Activated B cell treated with CpG ODN at 0.5 μM for 24 hours (primary cell): Measurements from ENCODE around the gene RCAN3. TPM values are rescaled to one million over a fixed set of nuclear protein-coding genes. Genes with fewer than 3 reads are reported as not detected.
A peak's percentile ranks its signal among the peaks of the same experiment; 100 is the strongest.

Source experiments
- ATAC-seq: fragments of 200-7000 bp; cut with Tn5 transposase; one replicate; pipeline ENCODE4 v1.10.0; 2021; ENCODE audit warnings: low read depth, mild to moderate bottlenecking, moderate library complexity
- CTCF ChIA-PET: fragments of 350-600 bp; sonication (Branson Sonifier 250); formaldehyde crosslinking; loops from one replicate; lab custom pipeline; 2021; ENCODE audit warnings: antibody characterized with exemption; lab: Charles Lee
- POLR2A ChIA-PET: fragments of 350-600 bp; sonication (Branson Sonifier 250); formaldehyde crosslinking; loops from one replicate; lab custom pipeline; 2021; ENCODE audit warnings: antibody characterized with exemption; lab: Charles Lee
- DNase-seq: peaks from one replicate; pipeline ENCODE4 v3.0.0; 2022
- H3K27ac Mint-ChIP-seq: one replicate; pipeline ENCODE4 v1.8.0; 2020; ENCODE audit warnings: mixed read lengths
- H3K27me3 Mint-ChIP-seq: one replicate; pipeline ENCODE4 v1.8.0; 2021; ENCODE audit warnings: mixed read lengths
- H3K36me3 Mint-ChIP-seq: one replicate; pipeline ENCODE4 v1.8.0; 2021; ENCODE audit warnings: low read depth, mixed read lengths
- H3K4me1 Mint-ChIP-seq: one replicate; pipeline ENCODE4 v1.8.0; 2021; ENCODE audit warnings: mixed read lengths
- H3K4me3 Mint-ChIP-seq: one replicate; pipeline ENCODE4 v1.8.0; 2020; ENCODE audit warnings: mild to moderate bottlenecking, mixed read lengths
- H3K9me3 Mint-ChIP-seq: one replicate; pipeline ENCODE4 v1.8.0; 2020; ENCODE audit warnings: mixed read lengths
- intact Hi-C: fragments of 100-400 bp; cut with micrococcal nuclease; formaldehyde crosslinking; loops from one replicate; pipeline ENCODE4 v1.15.1; 2024
- total RNA-seq: library from RNA; stranded (reverse); gene quantifications from 2 replicates; pipeline ENCODE4 v1.2.3, GENCODE V29; 2022
- TF ChIP-seq, protein P1 (sequence below): fragments of 200-600 bp; IDR thresholded peaks from one replicate; pipeline ENCODE4 v1.8.0; 2022; ENCODE audit warnings: antibody characterized with exemption, mild to moderate bottlenecking

RCAN3 gene
- total RNA-seq, 1 donor from 2014 or later, result 23.6 TPM

DNA sequence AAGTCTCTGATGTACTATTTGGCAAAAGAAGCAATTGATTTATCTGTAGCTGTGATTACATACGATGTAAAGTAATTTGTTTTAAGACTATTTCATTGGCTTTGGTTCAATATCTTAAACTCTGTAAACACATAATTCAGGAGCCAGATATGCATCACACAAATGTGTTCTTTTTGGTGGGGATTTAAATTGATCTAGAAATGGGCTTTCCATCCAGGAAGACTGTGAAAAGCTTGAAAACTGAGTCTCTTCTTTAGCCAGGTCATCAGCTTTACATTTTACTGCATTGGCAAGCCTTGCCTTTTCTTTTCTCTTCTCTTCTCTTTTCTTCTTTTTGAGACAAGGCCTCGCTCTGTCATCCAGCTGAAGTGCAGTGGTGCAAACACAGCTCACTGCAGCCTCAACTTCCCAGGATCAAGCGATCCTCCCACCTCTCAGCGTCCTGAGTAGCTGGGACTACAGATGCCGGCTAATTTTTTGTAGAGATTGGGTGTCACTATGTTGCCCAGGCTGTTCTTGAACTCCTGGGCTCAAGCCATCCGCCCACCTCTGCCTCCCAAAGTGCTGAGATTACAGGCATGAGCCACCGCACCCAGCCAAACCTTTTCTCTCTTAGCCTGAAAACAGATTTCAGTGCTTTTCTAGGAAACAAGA, 1.4 kb downstream of the RCAN3 start:
- ATAC-seq (no peak), DNase-seq (no peak)
- Mint-ChIP-seq H3K9me3 (no peaks in the 10 kb centered on the region), H3K27ac (peak overlapping the region; percentile 89), H3K36me3 (peaks cover 15% of the 10 kb centered on the region), H3K27me3 (no peaks in the 10 kb centered on the region), H3K4me1 (peaks cover 55% of the 10 kb centered on the region), H3K4me3 (peak overlapping the region; percentile 90)
- CTCF ChIA-PET, result interaction anchor here (0.9 to 2.1 kb wide), 4 partner anchors 22 to 88 kb away, joined by 3 to 9 read pairs (median 8); partner anchors contain the start of gene NIPAL3
- TF ChIP-seq, protein P1, sequence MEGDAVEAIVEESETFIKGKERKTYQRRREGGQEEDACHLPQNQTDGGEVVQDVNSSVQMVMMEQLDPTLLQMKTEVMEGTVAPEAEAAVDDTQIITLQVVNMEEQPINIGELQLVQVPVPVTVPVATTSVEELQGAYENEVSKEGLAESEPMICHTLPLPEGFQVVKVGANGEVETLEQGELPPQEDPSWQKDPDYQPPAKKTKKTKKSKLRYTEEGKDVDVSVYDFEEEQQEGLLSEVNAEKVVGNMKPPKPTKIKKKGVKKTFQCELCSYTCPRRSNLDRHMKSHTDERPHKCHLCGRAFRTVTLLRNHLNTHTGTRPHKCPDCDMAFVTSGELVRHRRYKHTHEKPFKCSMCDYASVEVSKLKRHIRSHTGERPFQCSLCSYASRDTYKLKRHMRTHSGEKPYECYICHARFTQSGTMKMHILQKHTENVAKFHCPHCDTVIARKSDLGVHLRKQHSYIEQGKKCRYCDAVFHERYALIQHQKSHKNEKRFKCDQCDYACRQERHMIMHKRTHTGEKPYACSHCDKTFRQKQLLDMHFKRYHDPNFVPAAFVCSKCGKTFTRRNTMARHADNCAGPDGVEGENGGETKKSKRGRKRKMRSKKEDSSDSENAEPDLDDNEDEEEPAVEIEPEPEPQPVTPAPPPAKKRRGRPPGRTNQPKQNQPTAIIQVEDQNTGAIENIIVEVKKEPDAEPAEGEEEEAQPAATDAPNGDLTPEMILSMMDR, result no peak
- POLR2A ChIA-PET, result interaction anchor here (0.6 to 4.0 kb wide), 4 partner anchors 8 to 312 kb away, joined by 3 to 42 read pairs (median 4); no protein-coding TSS in a partner anchor
- intact Hi-C loops, result loop anchor here (2.0 to 10.0 kb wide), 4 partner anchors 139 to 423 kb away; partner anchors contain the start of genes CLIC4 and SRRM1

DNA sequence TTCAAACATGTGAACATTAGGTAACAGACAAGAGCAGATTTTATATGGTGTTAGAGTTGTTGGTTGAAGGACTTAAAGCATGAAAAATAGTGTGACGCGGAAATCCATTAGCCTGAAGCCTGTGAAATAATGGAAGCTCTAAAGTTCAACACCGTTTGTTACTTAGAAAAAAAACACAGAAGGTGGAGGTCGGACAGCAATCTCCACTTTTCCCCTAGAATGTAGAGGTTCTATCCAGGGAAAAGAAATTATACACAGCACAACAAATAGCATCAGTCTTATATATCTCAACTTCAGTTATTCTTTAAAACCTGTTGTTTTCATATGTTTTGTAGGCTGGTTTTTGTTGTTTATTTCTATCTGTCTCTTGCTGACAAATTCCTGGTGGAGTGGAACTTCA, 1.9 kb downstream of the RCAN3 start:
- Mint-ChIP-seq H3K9me3 (no peaks in the 10 kb centered on the region), H3K27ac (no peak overlapping the region), H3K4me1 (peaks cover 59% of the 10 kb centered on the region), H3K36me3 (peaks cover 21% of the 10 kb centered on the region), H3K4me3 (peak overlapping the region; percentile 90), H3K27me3 (no peaks in the 10 kb centered on the region)
- DNase-seq (no peak), ATAC-seq (no peak)
- CTCF ChIA-PET, result interaction anchor here (0.9 to 2.1 kb wide), 4 partner anchors 22 to 89 kb away, joined by 3 to 9 read pairs (median 8); partner anchors contain the start of gene NIPAL3
- intact Hi-C loops, result loop anchor here (5.0 to 10.0 kb wide), 2 partner anchors 240 to 423 kb away; partner anchors contain the start of gene CLIC4
- POLR2A ChIA-PET, result interaction anchor here (0.7 to 1.0 kb wide), 2 partner anchors 23 to 182 kb away, joined by 5 to 13 read pairs; no protein-coding TSS in a partner anchor
- TF ChIP-seq, protein P1, result no peak

DNA sequence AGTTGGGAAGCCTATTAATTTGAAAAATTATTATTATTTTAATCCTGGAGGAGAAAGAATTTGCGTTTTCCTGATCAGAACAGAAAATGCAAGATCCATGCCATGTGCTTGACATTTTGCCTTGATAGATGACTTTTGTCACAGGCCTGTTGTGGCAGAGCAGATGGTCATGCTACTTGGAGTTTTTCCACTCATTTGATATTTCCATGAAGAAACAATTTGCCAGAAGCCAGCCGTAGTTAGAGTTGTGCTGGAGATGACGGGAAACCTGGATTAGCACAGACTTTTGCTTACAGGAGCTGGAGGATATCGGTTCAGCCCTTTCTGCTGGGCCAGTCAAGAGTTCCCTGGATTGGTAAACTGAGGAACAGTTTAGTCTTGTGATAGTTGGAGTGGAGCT, 3.2 kb downstream of the RCAN3 start:
- peaks cover 25% of the 10 kb centered on the region for H3K36me3 Mint-ChIP-seq
- no peak for DNase-seq
- TF ChIP-seq, protein P1, result no peak

DNA sequence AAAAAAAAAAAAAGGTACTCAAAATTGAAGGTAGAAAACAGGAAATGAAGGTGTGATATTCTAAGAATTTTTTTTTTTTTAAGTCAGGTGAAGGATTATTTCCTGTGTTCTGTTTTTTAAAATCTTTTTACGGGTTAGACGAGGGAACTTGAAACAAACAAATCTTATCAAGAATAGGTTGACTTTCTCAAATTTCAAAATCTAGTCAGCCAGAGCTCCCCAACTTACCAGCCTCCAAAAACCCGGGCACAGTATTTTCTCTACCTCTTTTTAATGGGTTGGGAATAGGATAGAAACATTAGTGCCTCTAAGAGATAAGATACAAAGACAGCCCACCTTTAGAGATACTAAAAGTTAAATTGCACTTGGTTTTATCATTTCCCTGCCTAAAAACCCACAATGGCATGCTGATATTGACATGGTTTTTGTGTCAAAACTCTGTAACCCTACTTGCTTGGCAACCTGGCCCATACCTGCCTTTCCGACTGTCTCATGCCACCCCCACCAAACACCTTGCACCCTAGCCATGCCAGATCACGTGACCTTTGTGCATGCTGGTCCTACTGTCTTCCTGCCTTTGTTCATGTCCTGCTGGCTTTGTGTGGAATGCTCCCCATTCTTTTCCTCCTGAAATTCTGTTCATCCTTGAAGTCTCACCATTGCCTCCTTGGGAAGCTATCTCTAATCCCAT, 4.2 kb downstream of the RCAN3 start:
- ATAC-seq, result no peak
- no peak for DNase-seq

More for the DNA sequence above, 3.2 kb downstream of the RCAN3 start:
- H3K4me3 Mint-ChIP-seq, result no peak overlapping the region
- H3K27me3 Mint-ChIP-seq, result no peaks in the 10 kb centered on the region
- intact Hi-C loops, result loop anchor here (10.0 kb wide), 1 partner anchor 239 kb away; the partner anchor contains the start of gene CLIC4
- H3K9me3 Mint-ChIP-seq, result no peaks in the 10 kb centered on the region
- no peak overlapping the region for H3K27ac Mint-ChIP-seq
- CTCF ChIA-PET, result interaction anchor here (2.1 kb wide), 1 partner anchor 90 kb away, joined by 9 read pairs; the partner anchor contains the start of gene NIPAL3
- H3K4me1 Mint-ChIP-seq, result peaks cover 58% of the 10 kb centered on the region
- ATAC-seq, result no peak
- POLR2A ChIA-PET, result interaction anchor here (0.7 kb wide), 1 partner anchor 25 kb away, joined by 3 read pairs; no protein-coding TSS in a partner anchor

More for the DNA sequence above, 4.2 kb downstream of the RCAN3 start:
- POLR2A ChIA-PET, result interaction anchor here (0.6 to 0.7 kb wide), 3 partner anchors 19 to 80 kb away, joined by 3 to 6 read pairs (median 5); no protein-coding TSS in a partner anchor
- intact Hi-C loops, result loop anchor here (10.0 kb wide), 1 partner anchor 238 kb away; the partner anchor contains the start of gene CLIC4
- CTCF ChIA-PET, result no interaction called here
- Mint-ChIP-seq H3K27me3 (no peaks in the 10 kb centered on the region), H3K9me3 (no peaks in the 10 kb centered on the region), H3K27ac (peak overlapping the region; percentile 24), H3K4me1 (peaks cover 48% of the 10 kb centered on the region), H3K36me3 (peaks cover 28% of the 10 kb centered on the region), H3K4me3 (no peak overlapping the region)
- TF ChIP-seq, protein P1, result no peak
